NCI-H748 (cell line): ENCODE results near the gene ABCG8.
"Not testable (repeated sequence)": the region's sequence is repeated elsewhere in the genome, so short reads cannot be mapped to it uniquely, and the experiment has no call there.

Experiments
- DNase-seq: peaks from one replicate; lab custom pipeline; 2025; ENCODE audit not compliant: unreplicated experiment; lab: John Stamatoyannopoulos, UW

ABCG8 gene

DNA sequence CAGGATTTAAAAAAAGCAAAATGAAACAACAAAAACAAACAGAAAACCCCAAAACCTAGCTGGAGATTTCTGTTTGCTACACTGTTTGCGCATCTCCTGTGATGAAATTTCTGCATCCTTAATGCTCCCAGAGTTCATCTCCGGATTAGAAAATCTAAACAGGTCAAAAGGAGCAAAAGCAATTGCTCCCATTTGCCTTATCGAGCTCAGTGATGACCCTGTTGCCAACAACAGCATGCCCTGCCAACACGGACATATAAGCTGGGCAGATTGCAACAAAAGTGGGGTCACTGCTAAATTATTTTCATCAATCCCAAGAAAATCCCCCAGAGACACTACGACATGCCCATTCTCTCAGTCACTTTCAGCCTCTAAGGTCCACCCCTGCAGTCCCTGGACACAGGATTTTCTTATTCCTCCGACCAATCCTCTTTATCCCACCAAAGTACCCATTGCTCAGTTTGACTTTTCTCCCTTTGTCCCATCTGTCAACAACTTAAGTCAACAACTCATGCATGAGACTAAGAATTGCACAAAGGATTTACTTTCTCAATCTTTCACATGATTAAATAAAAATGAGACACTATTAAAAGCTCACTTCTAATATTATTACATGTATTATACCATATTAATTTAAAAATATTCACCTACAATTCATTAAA is 67.8 kb downstream of the ABCG8 start:
- no peak for DNase-seq

DNA sequence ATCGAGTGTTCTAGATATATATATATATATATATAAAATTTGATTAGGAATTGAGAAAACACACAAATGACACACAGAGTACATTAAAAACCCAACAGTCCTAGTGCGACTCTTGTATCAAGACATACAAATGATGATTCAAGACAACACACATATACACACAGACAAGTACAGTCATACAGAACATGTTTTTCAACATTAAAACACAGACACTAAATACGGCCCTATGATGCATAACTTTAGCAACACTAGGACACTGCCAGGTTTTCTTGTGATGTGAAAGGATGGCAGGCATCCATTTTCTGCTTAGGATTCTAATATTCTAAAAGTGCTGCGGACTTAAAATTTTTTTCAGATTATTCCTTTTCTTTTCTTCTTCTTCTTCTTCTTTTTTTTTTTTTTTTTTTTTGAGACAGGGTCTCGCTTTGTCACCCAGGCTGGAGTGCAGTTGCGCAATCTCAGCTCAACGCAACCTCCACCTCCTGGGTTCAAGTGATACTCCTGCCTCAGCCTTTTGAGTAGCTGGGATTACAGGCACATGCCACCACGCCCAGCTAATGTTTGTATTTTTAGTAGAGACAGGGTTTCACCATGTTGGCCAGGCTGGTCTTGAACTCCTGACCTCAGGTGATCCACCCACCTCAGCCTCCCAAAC is 72.5 kb downstream of the ABCG8 start:
- DNase-seq = not testable (repeated sequence)

GRCh38 chr2:43924463-43924862 is 85.7 kb downstream of the ABCG8 start:
- DNase-seq = no peak

GRCh38 chr2:43925431-43925830 is 86.7 kb downstream of the ABCG8 start:
- no peak for DNase-seq

DNA sequence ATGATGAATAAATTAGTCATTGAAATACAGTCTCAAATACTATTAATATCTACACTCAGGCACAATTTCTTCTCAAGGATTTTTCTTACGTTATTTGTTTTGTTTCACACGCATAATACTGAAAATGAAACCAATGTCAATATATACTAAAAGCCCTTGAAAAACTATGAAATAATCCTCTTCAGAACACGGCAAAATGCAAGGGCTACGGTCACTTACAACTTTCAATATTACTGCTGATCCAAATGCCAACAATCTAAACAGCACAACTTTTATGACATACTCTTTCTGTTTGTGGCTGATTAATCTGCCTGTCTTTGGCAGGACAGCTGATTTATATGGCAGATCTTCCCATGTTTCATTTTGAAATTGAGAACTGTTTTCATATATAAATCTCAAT is 88.7 kb downstream of the ABCG8 start:
- DNase-seq = no peak

- no peak for DNase-seq
Measured at GRCh38 chr2:43931293-43931692, 92.5 kb downstream of the ABCG8 start.
